ENCODE data around the gene BTBD7.

BTBD7 gene

GRCh38 chr14:93328546-93328945 lies 4.3 kb downstream of the BTBD7 start:
- DNase-seq (ENCODE audit: low read depth) = no peak

- DNase-seq (ENCODE audit: low read depth) = no peak
Observed at GRCh38 chr14:93326196-93326595, 6.6 kb downstream of the BTBD7 start.

GRCh38 chr14:93323600-93324174 lies 9.1 kb downstream of the BTBD7 start:
- no peak for DNase-seq (ENCODE audit: low read depth)

GRCh38 chr14:93322929-93323599 lies 9.8 kb downstream of the BTBD7 start:
- DNase-seq (ENCODE audit: low read depth) = no peak

- no peak for DNase-seq (ENCODE audit: low read depth)
Observed at GRCh38 chr14:93320489-93320888, 12.3 kb downstream of the BTBD7 start.

- DNase-seq (ENCODE audit: low read depth) = no peak
Observed at GRCh38 chr14:93319958-93320357, 12.9 kb downstream of the BTBD7 start.

- DNase-seq (ENCODE audit: low read depth) = no peak
Observed at GRCh38 chr14:93319494-93319893, 13.3 kb downstream of the BTBD7 start.

GRCh38 chr14:93318927-93319326 lies 13.9 kb downstream of the BTBD7 start:
- DNase-seq (ENCODE audit: low read depth) = no peak

- no peak for DNase-seq (ENCODE audit: low read depth)
Observed at GRCh38 chr14:93317875-93318807, 14.7 kb downstream of the BTBD7 start.

GRCh38 chr14:93317210-93317874 lies 15.5 kb downstream of the BTBD7 start:
- no peak for DNase-seq (ENCODE audit: low read depth)

- DNase-seq (ENCODE audit: low read depth) = no peak
Observed at GRCh38 chr14:93316716-93317115, 16.1 kb downstream of the BTBD7 start.

- no peak for DNase-seq (ENCODE audit: low read depth)
Observed at GRCh38 chr14:93315575-93315974, 17.3 kb downstream of the BTBD7 start.

- no peak for DNase-seq (ENCODE audit: low read depth)
Observed at GRCh38 chr14:93311082-93311481, 21.8 kb downstream of the BTBD7 start.

GRCh38 chr14:93309427-93309966 lies 23.3 kb downstream of the BTBD7 start:
- DNase-seq (ENCODE audit: low read depth) = no peak

- no peak for DNase-seq (ENCODE audit: low read depth)
Observed at GRCh38 chr14:93308686-93309345, 24.0 kb downstream of the BTBD7 start.

- no peak for DNase-seq (ENCODE audit: low read depth)
Observed at GRCh38 chr14:93306812-93307211, 26.0 kb downstream of the BTBD7 start.

GRCh38 chr14:93305725-93306418 lies 27.0 kb downstream of the BTBD7 start:
- no peak for DNase-seq (ENCODE audit: low read depth)

- DNase-seq (ENCODE audit: low read depth) = no peak
Observed at GRCh38 chr14:93304771-93305170, 28.1 kb downstream of the BTBD7 start.

- no peak for DNase-seq (ENCODE audit: low read depth)
Observed at GRCh38 chr14:93303659-93304058, 29.2 kb downstream of the BTBD7 start.

- no peak for DNase-seq (ENCODE audit: low read depth)
Observed at GRCh38 chr14:93302688-93303581, 29.9 kb downstream of the BTBD7 start.
